ENCODE results near the gene PDCD11. TPM values are rescaled to one million over a fixed set of nuclear protein-coding genes. Genes with fewer than 3 reads are reported as not detected.
A peak's percentile ranks its signal among the peaks of the same experiment; 100 is the strongest.
"Not testable (repeated sequence)": the region's sequence is repeated elsewhere in the genome, so short reads cannot be mapped to it uniquely, and the experiment has no call there.

Gene PDCD11
- 35.0 TPM for total RNA-seq

- DNase-seq (ENCODE audit: low read depth in 2 of 3, low spot score in 2 of 3): peak; percentile 80 to 99 (median 98)
Measured at GRCh38 chr10:103396067-103396788, at the start of gene PDCD11, which contains the start of gene ATP5MK. Gene PDCD11 (plus strand): TSS chr10:103396626. CDS start chr10:103398427, 1,801 bp downstream. Gene ATP5MK (minus strand): TSS chr10:103396475. CDS start chr10:103392457, 4,018 bp downstream.

- no peak for DNase-seq (ENCODE audit: low read depth in 2 of 3, low spot score in 2 of 3)
Measured at GRCh38 chr10:103350175-103350516, 46.3 kb upstream of the PDCD11 start.

- peak; percentile 51 to 79 (median 73) for DNase-seq (ENCODE audit: low read depth in 2 of 3, low spot score in 2 of 3)
Measured at GRCh38 chr10:103350517-103351260, 45.7 kb upstream of the PDCD11 start, which contains the start of gene PCGF6. Gene PCGF6 (minus strand): TSS chr10:103351140. CDS start chr10:103351066, 74 bp downstream.

GRCh38 chr10:103353281-103353680 lies 43.1 kb upstream of the PDCD11 start:
- DNase-seq (ENCODE audit: low read depth in 2 of 3, low spot score in 2 of 3): no peak

GRCh38 chr10:103354567-103354966 lies 41.9 kb upstream of the PDCD11 start:
- not testable (repeated sequence) for DNase-seq (ENCODE audit: low read depth in 2 of 3, low spot score in 2 of 3)

- no peak for DNase-seq (ENCODE audit: low read depth in 2 of 3, low spot score in 2 of 3)
Measured at GRCh38 chr10:103355906-103356599, 40.4 kb upstream of the PDCD11 start.

- not testable (repeated sequence) for DNase-seq (ENCODE audit: low read depth in 2 of 3, low spot score in 2 of 3)
Measured at GRCh38 chr10:103359493-103359892, 36.9 kb upstream of the PDCD11 start.

GRCh38 chr10:103360791-103361190 lies 35.6 kb upstream of the PDCD11 start:
- DNase-seq (ENCODE audit: low read depth in 2 of 3, low spot score in 2 of 3): not testable (repeated sequence)

- peak in 1 of 3 donors; percentile 9 for DNase-seq (ENCODE audit: low read depth in 2 of 3, low spot score in 2 of 3)
Measured at GRCh38 chr10:103367379-103367781, 29.0 kb upstream of the PDCD11 start.

- DNase-seq (ENCODE audit: low read depth in 2 of 3, low spot score in 2 of 3): peak; percentile 75 to 97 (median 93)
Measured at GRCh38 chr10:103367782-103368518, 28.5 kb upstream of the PDCD11 start, which contains the start of gene TAF5. Gene TAF5 (plus strand): TSS chr10:103367976. CDS start chr10:103367990, 14 bp downstream.

GRCh38 chr10:103373544-103373943 lies 22.9 kb upstream of the PDCD11 start:
- no peak for DNase-seq (ENCODE audit: low read depth in 2 of 3, low spot score in 2 of 3)

- DNase-seq (ENCODE audit: low read depth in 2 of 3, low spot score in 2 of 3): no peak
Measured at GRCh38 chr10:103374263-103374662, 22.2 kb upstream of the PDCD11 start.

GRCh38 chr10:103382769-103383168 lies 13.7 kb upstream of the PDCD11 start:
- DNase-seq (ENCODE audit: low read depth in 2 of 3, low spot score in 2 of 3): no peak

- DNase-seq (ENCODE audit: low read depth in 2 of 3, low spot score in 2 of 3): no peak
Measured at GRCh38 chr10:103394180-103394579, 2.2 kb upstream of the PDCD11 start.

- peak in 1 of 3 donors; percentile 9 for DNase-seq (ENCODE audit: low read depth in 2 of 3, low spot score in 2 of 3)
Measured at GRCh38 chr10:103395754-103396066, 716 bp upstream of the PDCD11 start.

- DNase-seq (ENCODE audit: low read depth in 2 of 3, low spot score in 2 of 3): no peak
Measured at GRCh38 chr10:103396789-103397087, 312 bp downstream of the PDCD11 start.

- DNase-seq (ENCODE audit: low read depth in 2 of 3, low spot score in 2 of 3): no peak
Measured at GRCh38 chr10:103397191-103397825, 882 bp downstream of the PDCD11 start.

GRCh38 chr10:103413564-103413963 lies 17.1 kb downstream of the PDCD11 start:
- no peak for DNase-seq (ENCODE audit: low read depth in 2 of 3, low spot score in 2 of 3)

- no peak for DNase-seq (ENCODE audit: low read depth in 2 of 3, low spot score in 2 of 3)
Measured at GRCh38 chr10:103415581-103415980, 19.2 kb downstream of the PDCD11 start.
